OCI-LY7 (cell line): ENCODE results near the gene GTSF1L.

ENCODE experiments used
- CTCF ChIP-seq: fragments of 200-600 bp; sonication (generic); conservative IDR thresholded peaks from 2 replicates; pipeline ENCODE4 v1.5.1; 2014; ENCODE audit warnings: mild to moderate bottlenecking, antibody characterized with exemption, low read length, moderate library complexity, mixed read lengths
- EZH2phosphoT487 ChIP-seq: fragments of 200-600 bp; sonication (generic); IDR thresholded peaks from 2 replicates; pipeline ENCODE4 v1.6.1; 2018; ENCODE audit warnings: low read depth, borderline replicate concordance, mild to moderate bottlenecking, mixed run types, antibody characterized with exemption, low read length, moderate library complexity, mixed read lengths

- TF ChIP-seq CTCF (no peak), EZH2phosphoT487 (no peak)
These were observed 2.4 kb downstream of the GTSF1L start for GRCh38 chr20:43724383-43724782.
